Measurements from ENCODE around the gene TRPT1. TPM values are rescaled to one million over a fixed set of nuclear protein-coding genes. Genes with fewer than 3 reads are reported as not detected.

The TRPT1 gene
- total RNA-seq, 2 donors from 2014 or later: 45.6 to 60.4 TPM

- no peaks in the 10 kb centered on the region for H3K9me3 ChIP-seq (ENCODE audit: control insufficient read depth, low read length)
- H3K27me3 ChIP-seq (ENCODE audit: control insufficient read depth, insufficient read depth, low read length, poor library complexity, severe bottlenecking): no peaks in the 10 kb centered on the region
- TF ChIP-seq CTCF (conservative IDR thresholded peaks at IDR 0.05): no peak
- H3K27me3 Mint-ChIP-seq (ENCODE audit: insufficient read depth): no peaks in the 10 kb centered on the region
- no peak overlapping the region for H3K4me3 Mint-ChIP-seq
- H3K36me3 ChIP-seq (ENCODE audit: control insufficient read depth, insufficient read depth, low read length): peaks cover 43% of the 10 kb centered on the region
- 92 to 95% methylated on average over 6 to 23 of the region's 23 CpGs for WGBS, 2 experiments (ENCODE audit: insufficient coverage in 1 of 2, insufficient read length in 1 of 2)
- no peak overlapping the region for H3K9ac ChIP-seq (ENCODE audit: extremely low read depth, low read length, poor library complexity, severe bottlenecking)
- H3K9me3 Mint-ChIP-seq: no peaks in the 10 kb centered on the region
- H3K4me1 Mint-ChIP-seq: no peaks in the 10 kb centered on the region
- peaks cover 36% of the 10 kb centered on the region for H3K36me3 Mint-ChIP-seq (ENCODE audit: low read depth)
- H3K4me1 ChIP-seq (ENCODE audit: control insufficient read depth, insufficient read depth, low read length): peaks cover 3% of the 10 kb centered on the region
- H3K27ac ChIP-seq (ENCODE audit: low read depth, low read length): peak overlapping the region; percentile 44
- no peak for DNase-seq
- no peak overlapping the region for H3K4me3 ChIP-seq (ENCODE audit: low read length)
- H3K27ac Mint-ChIP-seq: peak overlapping the region; percentile 26
Measured at GRCh38 chr11:64208086-64208795, 17.7 kb downstream of the TRPT1 start.

- no peaks in the 10 kb centered on the region for H3K9me3 Mint-ChIP-seq
- no peaks in the 10 kb centered on the region for H3K27me3 ChIP-seq (ENCODE audit: control insufficient read depth, insufficient read depth, low read length, poor library complexity, severe bottlenecking)
- 87 to 92% methylated on average over 16 to 30 of the region's 30 CpGs for WGBS, 2 experiments (ENCODE audit: insufficient coverage in 1 of 2, insufficient read length in 1 of 2)
- peak overlapping the region; percentile 44 for H3K27ac ChIP-seq (ENCODE audit: low read depth, low read length)
- H3K4me1 Mint-ChIP-seq: no peaks in the 10 kb centered on the region
- H3K4me3 ChIP-seq (ENCODE audit: low read length): no peak overlapping the region
- no peak overlapping the region for H3K9ac ChIP-seq (ENCODE audit: extremely low read depth, low read length, poor library complexity, severe bottlenecking)
- no peak overlapping the region for H3K4me3 Mint-ChIP-seq
- TF ChIP-seq CTCF (conservative IDR thresholded peaks at IDR 0.05): no peak
- peaks cover 41% of the 10 kb centered on the region for H3K36me3 Mint-ChIP-seq (ENCODE audit: low read depth)
- no peaks in the 10 kb centered on the region for H3K27me3 Mint-ChIP-seq (ENCODE audit: insufficient read depth)
- peak overlapping the region; percentile 30 for H3K27ac Mint-ChIP-seq
- H3K4me1 ChIP-seq (ENCODE audit: control insufficient read depth, insufficient read depth, low read length): peaks cover 3% of the 10 kb centered on the region
- no peak for DNase-seq
- peaks cover 51% of the 10 kb centered on the region for H3K36me3 ChIP-seq (ENCODE audit: control insufficient read depth, insufficient read depth, low read length)
- no peaks in the 10 kb centered on the region for H3K9me3 ChIP-seq (ENCODE audit: control insufficient read depth, low read length)
Measured at GRCh38 chr11:64207256-64208085, 18.5 kb downstream of the TRPT1 start.

GRCh38 chr11:64206457-64207255, 19.3 kb downstream of the TRPT1 start, which contains the start of gene FERMT3:
Gene FERMT3 (plus strand): TSS chr11:64206721. CDS start chr11:64207365, 644 bp downstream.
- H3K36me3 Mint-ChIP-seq (ENCODE audit: low read depth): peaks cover 43% of the 10 kb centered on the region
- no peak within 1 kb of the TSS for H3K27ac ChIP-seq (ENCODE audit: low read depth, low read length)
- DNase-seq: no peak

More at GRCh38 chr11:64206457-64207255, 19.3 kb downstream of the TRPT1 start, which contains the start of gene FERMT3:
- Histone ChIP-seq H3K9ac (ENCODE audit: extremely low read depth, low read length, poor library complexity, severe bottlenecking) (no peak within 1 kb of the TSS), H3K4me1 (ENCODE audit: control insufficient read depth, insufficient read depth, low read length) (peaks cover 3% of the 10 kb centered on the region), H3K27me3 (ENCODE audit: control insufficient read depth, insufficient read depth, low read length, poor library complexity, severe bottlenecking) (no peaks in the 10 kb centered on the region), H3K36me3 (ENCODE audit: control insufficient read depth, insufficient read depth, low read length) (peaks cover 53% of the 10 kb centered on the region), H3K4me3 (ENCODE audit: low read length) (no peak within 1 kb of the TSS), H3K9me3 (ENCODE audit: control insufficient read depth, low read length) (no peaks in the 10 kb centered on the region)
- no peaks in the 10 kb centered on the region for H3K4me1 Mint-ChIP-seq
- no peaks in the 10 kb centered on the region for H3K9me3 Mint-ChIP-seq
- H3K27ac Mint-ChIP-seq: peak within 1 kb of the TSS; percentile 30
- 93 to 95% methylated on average over 16 to 27 of the region's 27 CpGs for WGBS, 2 experiments (ENCODE audit: insufficient coverage in 1 of 2, insufficient read length in 1 of 2)
- TF ChIP-seq CTCF (conservative IDR thresholded peaks at IDR 0.05): no peak
- H3K4me3 Mint-ChIP-seq: no peak within 1 kb of the TSS
- H3K27me3 Mint-ChIP-seq (ENCODE audit: insufficient read depth): no peaks in the 10 kb centered on the region
